Erythroblast (primary cell): ENCODE results near the gene GTF2I.

Experiments
- GATA1 ChIP-seq: IDR thresholded peaks from 2 replicates; pipeline ENCODE4 v1.6.1; 2011; ENCODE audit warnings: low read depth, mild to moderate bottlenecking, control low read depth, low read length, moderate library complexity
- POLR2A ChIP-seq: IDR thresholded peaks from 2 replicates; pipeline ENCODE4 v1.6.1; 2011; ENCODE audit warnings: mild to moderate bottlenecking, low read length

- TF ChIP-seq POLR2A (no peak), GATA1 (no peak)
These were observed 45.3 kb upstream of the GTF2I start for GRCh38 chr7:74612015-74612829.
